SU-DHL-6 (cell line): ENCODE results near the gene PTGER3.

Source experiments
- CTCF ChIP-seq: fragments of 200-600 bp; sonication (generic); IDR thresholded peaks from one replicate; pipeline ENCODE4 v1.5.1; 2017; ENCODE audit warnings: antibody characterized with exemption, mild to moderate bottlenecking, low read length, moderate library complexity; ENCODE audit not compliant: insufficient read depth, poor library complexity, severe bottlenecking
- EZH2phosphoT487 ChIP-seq: fragments of 200-600 bp; sonication (generic), shearing (Covaris generic); conservative IDR thresholded peaks from 2 replicates; pipeline ENCODE4 v1.6.1; 2018; ENCODE audit warnings: mild to moderate bottlenecking, antibody characterized with exemption, low read length, moderate library complexity, mixed read lengths

- no peak for TF ChIP-seq CTCF
- no peak for TF ChIP-seq EZH2phosphoT487
Measured at GRCh38 chr1:71083271-71083670, 35.7 kb upstream of the PTGER3 start.
